Left lung (tissue), 10 donors: ENCODE data around the gene SPIRE2. TPM values are rescaled to one million over a fixed set of nuclear protein-coding genes. Genes with fewer than 3 reads are reported as not detected.

ENCODE experiments used
- ATAC-seq: fragments of 200-7000 bp; cut with Tn5 transposase; one replicate; pipeline ENCODE4 v1.9.1; 2020; ENCODE audit warnings: moderate library complexity
- DNase-seq, 4 donors: peaks; one replicate each; pipeline ENCODE4 v3.0.0-alpha.2; 2013 to 2020
- H3K27ac ChIP-seq, 2 donors: fragments of 200-600 bp; sonication (generic) in 1 of 2; one replicate each; pipeline versions ENCODE4 v1.5.0 to v1.8.0; 2020 to 2021
- H3K27me3 ChIP-seq, 2 donors: fragments of 200-600 bp; sonication (generic) in 1 of 2; one replicate each; pipeline versions ENCODE4 v1.5.0 to v1.8.0; 2020 to 2021
- H3K36me3 ChIP-seq, 2 donors: fragments of 200-600 bp; sonication (generic) in 1 of 2; one replicate each; pipeline versions ENCODE4 v1.5.0 to v1.8.0; 2020 to 2021
- H3K4me1 ChIP-seq, 2 donors: fragments of 200-600 bp; one replicate each; pipeline ENCODE4 v1.8.0; 2021
- H3K4me3 ChIP-seq, 2 donors: fragments of 200-600 bp; sonication (generic) in 1 of 2; one replicate each; pipeline versions ENCODE4 v1.5.0 to v1.8.0; 2020 to 2021; ENCODE audit warnings: mild to moderate bottlenecking in 1 of 2
- H3K9me3 ChIP-seq, 2 donors: fragments of 200-600 bp; sonication (generic) in 1 of 2; one replicate each; pipeline versions ENCODE4 v1.5.0 to v1.8.0; 2020 to 2021
- intact Hi-C, 2 donors: fragments of 100-400 bp; cut with DNase I; formaldehyde crosslinking; loops; one replicate each; pipeline versions ENCODE4 v1.11.2 to v1.14.2; 2022
- polyA plus RNA-seq, 6 donors: library from polyadenylated mRNA; unstranded; fragments of 120-200 nt; gene quantifications; one replicate each; pipeline ENCODE4 v1.2.1, GENCODE V29; 2013; ENCODE audit not compliant: insufficient read length in 6 of 6
- total RNA-seq, 2 donors: library from RNA; stranded (reverse); fragmentation: NEBNext Ultra II Directional; extraction: Animal tissue kit (Norgen Biotek cat#: 25700); gene quantifications; one replicate each; pipeline ENCODE4 v1.2.1, GENCODE V29; 2021
- TF ChIP-seq, protein P1 (sequence below), 2 donors: fragments of 200-600 bp; sonication (generic) in 1 of 2; IDR thresholded peaks; one replicate each; pipeline versions ENCODE4 v1.5.0 to v1.8.0; 2021; ENCODE audit warnings: antibody characterized with exemption in 2 of 2
- donor health status: DM: no; HTN: yes; CAD: no.
- donor health status: DM: no; HTN: no; CAD: no.

The SPIRE2 gene
- total and polyA plus RNA-seq, 8 donors, result 9.1 to 23.9 (median 12.2) TPM

DNA sequence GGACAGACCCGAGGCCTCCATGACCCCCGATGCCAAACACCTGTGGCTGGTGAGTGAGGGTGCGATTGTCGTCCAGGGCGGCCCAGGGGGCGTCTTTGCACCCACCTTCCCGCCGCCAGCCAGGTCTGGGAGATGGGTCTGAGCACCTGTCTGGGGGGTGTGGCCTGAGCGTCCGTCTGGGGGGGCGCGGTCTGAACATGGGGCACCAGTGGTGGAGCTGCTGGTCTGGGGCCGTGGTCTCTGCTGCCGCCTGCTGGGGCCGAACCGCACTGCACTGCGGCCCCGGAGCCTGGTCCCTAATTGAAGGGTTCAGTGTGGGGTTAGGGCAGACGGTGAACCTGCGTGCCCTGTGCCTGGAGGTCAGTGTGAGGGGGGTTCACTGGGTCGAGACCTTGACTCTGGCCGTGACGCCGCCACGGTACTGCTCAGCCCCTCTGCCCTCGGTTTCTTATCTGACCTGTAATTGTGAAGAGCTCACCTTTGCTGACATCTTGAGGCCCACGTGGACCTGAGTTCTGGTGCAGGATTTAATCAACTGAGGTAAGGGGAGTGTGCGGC, 32.6 kb downstream of the SPIRE2 start:
- intact Hi-C loops, result loop anchor here (5.0 to 10.0 kb wide), 2 partner anchors 106 to 149 kb away; no protein-coding TSS in a partner anchor
- no peak overlapping the region for H3K4me3 ChIP-seq
- DNase-seq (peak in 3 of 4 donors; percentile 60 to 93 (median 67)), ATAC-seq (peak; percentile 91)
- TF ChIP-seq, protein P1, sequence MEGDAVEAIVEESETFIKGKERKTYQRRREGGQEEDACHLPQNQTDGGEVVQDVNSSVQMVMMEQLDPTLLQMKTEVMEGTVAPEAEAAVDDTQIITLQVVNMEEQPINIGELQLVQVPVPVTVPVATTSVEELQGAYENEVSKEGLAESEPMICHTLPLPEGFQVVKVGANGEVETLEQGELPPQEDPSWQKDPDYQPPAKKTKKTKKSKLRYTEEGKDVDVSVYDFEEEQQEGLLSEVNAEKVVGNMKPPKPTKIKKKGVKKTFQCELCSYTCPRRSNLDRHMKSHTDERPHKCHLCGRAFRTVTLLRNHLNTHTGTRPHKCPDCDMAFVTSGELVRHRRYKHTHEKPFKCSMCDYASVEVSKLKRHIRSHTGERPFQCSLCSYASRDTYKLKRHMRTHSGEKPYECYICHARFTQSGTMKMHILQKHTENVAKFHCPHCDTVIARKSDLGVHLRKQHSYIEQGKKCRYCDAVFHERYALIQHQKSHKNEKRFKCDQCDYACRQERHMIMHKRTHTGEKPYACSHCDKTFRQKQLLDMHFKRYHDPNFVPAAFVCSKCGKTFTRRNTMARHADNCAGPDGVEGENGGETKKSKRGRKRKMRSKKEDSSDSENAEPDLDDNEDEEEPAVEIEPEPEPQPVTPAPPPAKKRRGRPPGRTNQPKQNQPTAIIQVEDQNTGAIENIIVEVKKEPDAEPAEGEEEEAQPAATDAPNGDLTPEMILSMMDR (IDR thresholded peaks at IDR 0.05), result peak; percentile 95
- H3K4me1 ChIP-seq, result peaks cover 11 to 30% of the 10 kb centered on the region in 2 donors
- H3K9me3 ChIP-seq, result no peaks in the 10 kb centered on the region
- no peaks in the 10 kb centered on the region for H3K36me3 ChIP-seq
- H3K27ac ChIP-seq, result no peak overlapping the region
- no peaks in the 10 kb centered on the region for H3K27me3 ChIP-seq

DNA sequence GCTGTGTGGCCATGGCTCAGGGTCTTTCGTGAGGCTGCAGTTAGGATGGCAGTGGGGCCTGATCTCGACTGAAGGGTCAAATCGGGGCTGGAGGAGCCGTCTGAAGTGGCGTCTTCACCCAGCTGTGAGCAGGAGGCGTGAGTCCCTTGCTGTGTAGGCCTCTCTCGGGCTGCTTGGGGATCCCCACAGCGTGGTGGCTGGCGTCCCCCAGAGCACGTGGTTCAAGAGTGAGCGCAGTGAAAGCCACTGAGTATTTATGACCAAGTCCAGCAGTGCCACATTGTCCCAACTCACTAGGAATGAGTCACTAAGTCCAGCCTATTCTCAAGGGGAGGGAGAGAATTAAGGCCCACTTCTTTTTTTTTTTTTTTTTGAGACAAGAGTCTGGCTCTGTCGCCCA, 33.4 kb downstream of the SPIRE2 start:
- H3K27me3 ChIP-seq, result no peaks in the 10 kb centered on the region
- intact Hi-C loops, result loop anchor here (5.0 to 10.0 kb wide), 2 partner anchors 107 to 149 kb away; no protein-coding TSS in a partner anchor
- no peaks in the 10 kb centered on the region for H3K36me3 ChIP-seq
- H3K4me1 ChIP-seq, result peaks cover 11 to 30% of the 10 kb centered on the region in 2 donors
- no peak overlapping the region for H3K4me3 ChIP-seq
- DNase-seq (no peak), ATAC-seq (no peak)
- TF ChIP-seq, protein P1 (IDR thresholded peaks at IDR 0.05), result no peak
- H3K9me3 ChIP-seq, result no peaks in the 10 kb centered on the region
- no peak overlapping the region for H3K27ac ChIP-seq

DNA sequence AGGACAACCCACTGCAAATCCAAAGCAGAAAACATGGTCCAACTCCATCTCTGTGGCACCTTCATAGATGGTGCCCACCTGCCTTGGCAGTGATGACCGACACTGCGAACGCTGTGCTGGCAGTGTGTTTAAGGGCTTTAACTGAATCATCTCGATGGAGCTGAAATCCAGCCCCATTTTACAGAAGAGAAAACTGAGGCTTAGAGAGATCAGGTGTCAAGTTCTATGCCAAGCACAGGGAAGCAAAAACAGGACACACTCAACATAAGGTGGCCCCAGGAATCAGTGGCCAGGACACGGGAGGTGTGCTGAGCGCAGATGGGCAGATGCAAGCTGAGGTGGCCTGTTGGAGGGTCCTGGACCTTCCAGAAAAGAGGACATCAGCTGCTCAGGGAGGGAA, 34.5 kb downstream of the SPIRE2 start:
- Histone ChIP-seq H3K27me3 (no peaks in the 10 kb centered on the region), H3K27ac (peak overlapping the region in 1 of 2 donors; percentile 75), H3K4me1 (peaks cover 11 to 30% of the 10 kb centered on the region in 2 donors), H3K4me3 (no peak overlapping the region), H3K9me3 (peaks cover 0 to 5% of the 10 kb centered on the region in 2 donors), H3K36me3 (no peaks in the 10 kb centered on the region)
- DNase-seq, result no peak
- TF ChIP-seq, protein P1 (IDR thresholded peaks at IDR 0.05), result no peak
- intact Hi-C loops, result loop anchor here (5.0 to 10.0 kb wide), 2 partner anchors 108 to 150 kb away; no protein-coding TSS in a partner anchor
- no peak for ATAC-seq

DNA sequence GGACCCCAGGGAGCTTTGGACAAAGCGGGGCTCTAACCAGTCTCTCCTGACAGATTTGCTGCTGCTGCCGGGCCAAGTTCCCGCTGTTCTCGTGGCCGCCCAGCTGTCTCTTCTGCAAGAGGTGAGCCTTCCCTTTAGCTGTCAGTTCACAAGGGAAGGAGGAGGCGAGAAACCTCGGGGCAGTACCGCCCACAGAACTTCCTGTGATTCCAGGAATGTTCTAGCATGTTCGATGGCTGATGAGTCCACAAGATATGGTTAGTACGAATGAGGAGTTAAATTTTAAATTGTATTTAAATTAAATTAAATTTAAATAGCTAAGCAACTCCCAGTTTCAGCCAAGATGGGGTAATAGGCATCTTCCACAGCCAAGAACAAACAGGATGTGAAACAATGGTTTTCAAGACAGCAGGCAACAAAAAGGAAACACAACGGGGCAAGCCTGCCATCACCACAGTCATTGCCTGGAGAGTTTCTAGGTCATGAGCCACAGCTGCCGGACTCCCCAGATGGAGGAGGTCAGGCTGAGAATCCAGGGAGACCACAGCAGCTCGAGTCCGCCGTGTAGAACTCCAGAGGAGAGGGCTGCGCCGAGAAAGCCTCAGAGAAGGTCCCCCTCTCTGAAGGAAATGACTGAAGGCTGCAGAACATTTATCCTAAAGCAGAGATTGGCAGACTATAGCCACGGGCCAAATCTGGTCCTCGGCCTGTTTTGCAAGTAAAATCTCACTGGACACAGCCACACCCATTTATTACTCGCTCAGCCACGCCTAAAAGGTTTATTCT, 35.7 kb downstream of the SPIRE2 start:
- Histone ChIP-seq H3K4me1 (peaks cover 11 to 30% of the 10 kb centered on the region in 2 donors), H3K27me3 (no peaks in the 10 kb centered on the region), H3K9me3 (peaks cover 0 to 10% of the 10 kb centered on the region in 2 donors), H3K36me3 (no peaks in the 10 kb centered on the region), H3K27ac (peak overlapping the region; percentile 75 to 85), H3K4me3 (no peak overlapping the region)
- intact Hi-C loops, result loop anchor here (5.0 to 10.0 kb wide), 2 partner anchors 109 to 152 kb away; no protein-coding TSS in a partner anchor
- DNase-seq (peak in 2 of 4 donors; percentile 10 to 64), ATAC-seq (peak; percentile 44)
- TF ChIP-seq, protein P1 (IDR thresholded peaks at IDR 0.05), result no peak

DNA sequence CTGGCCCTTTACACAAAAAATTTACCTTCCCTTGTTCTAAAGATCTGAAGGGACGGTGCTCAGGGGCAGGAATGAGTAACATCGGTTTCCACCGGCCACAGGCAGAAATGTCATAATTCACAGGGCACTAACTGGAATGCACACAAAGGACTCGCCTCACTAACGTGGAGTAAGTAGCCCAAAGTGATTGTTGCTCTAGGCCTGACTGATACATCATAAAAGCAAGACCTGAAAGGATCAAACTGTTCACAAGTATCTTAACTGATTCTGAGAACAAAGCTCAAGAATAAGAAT, 36.2 kb downstream of the SPIRE2 start:
- TF ChIP-seq, protein P1 (IDR thresholded peaks at IDR 0.05), result no peak
- Histone ChIP-seq H3K4me1 (peaks cover 11 to 30% of the 10 kb centered on the region in 2 donors), H3K27ac (peak overlapping the region; percentile 75 to 85), H3K36me3 (no peaks in the 10 kb centered on the region), H3K27me3 (no peaks in the 10 kb centered on the region), H3K9me3 (peaks cover 0 to 10% of the 10 kb centered on the region in 2 donors), H3K4me3 (no peak overlapping the region)
- intact Hi-C loops, result loop anchor here (5.0 to 10.0 kb wide), 2 partner anchors 110 to 152 kb away; no protein-coding TSS in a partner anchor
- ATAC-seq, result no peak
- no peak for DNase-seq
